Gastroesophageal sphincter (tissue), 4 donors: ENCODE data around the gene KRTAP9-8. TPM values are rescaled to one million over a fixed set of nuclear protein-coding genes. Genes with fewer than 3 reads are reported as not detected.
"Not testable (repeated sequence)": the region's sequence is repeated elsewhere in the genome, so short reads cannot be mapped to it uniquely, and the experiment has no call there.

Source experiments
- ATAC-seq: fragments of 150-250 bp; one replicate; pipeline ENCODE4 v1.9.1; 2016; ENCODE audit warnings: mild to moderate bottlenecking, moderate library complexity
- H3K27ac ChIP-seq, 4 donors: fragments of 200-600 bp; sonication (generic) in 3 of 4; 1 replicate in 3 of 4; 2 replicates in 1 of 4; pipeline ENCODE4 v1.5.1; 2016 to 2019
- H3K27me3 ChIP-seq: fragments of 200-600 bp; sonication (generic); one replicate; pipeline ENCODE4 v1.5.1; 2019
- H3K36me3 ChIP-seq, 2 donors: fragments of 200-600 bp; sonication (generic); one replicate each; pipeline ENCODE4 v1.5.1; 2019; ENCODE audit warnings: control low read depth in 1 of 2
- H3K4me1 ChIP-seq, 3 donors: fragments of 200-600 bp; sonication (generic); 1 replicate in 2 of 3; 2 replicates in 1 of 3; pipeline ENCODE4 v1.5.1; 2016 to 2019; ENCODE audit warnings: control low read depth in 2 of 3
- H3K4me3 ChIP-seq, 2 donors: fragments of 200-600 bp; sonication (generic); one replicate each; pipeline ENCODE4 v1.5.1; 2019; ENCODE audit warnings: mild to moderate bottlenecking in 1 of 2, moderate library complexity in 1 of 2
- H3K9me3 ChIP-seq, 3 donors: fragments of 200-600 bp; sonication (generic); one replicate each; pipeline ENCODE4 v1.5.1; 2017 to 2019; ENCODE audit warnings: control low read depth in 2 of 3
- EP300 ChIP-seq: sonication (generic); formaldehyde crosslinking; IDR thresholded peaks from one replicate; pipeline ENCODE4 v1.6.1; 2017; ENCODE audit warnings: antibody characterized with exemption, mild to moderate bottlenecking
- POLR2A ChIP-seq, 2 donors: fragments of 450-650 bp; IDR thresholded peaks; one replicate each; pipeline ENCODE4 v1.6.1; 2017; ENCODE audit warnings: antibody characterized with exemption in 2 of 2, mild to moderate bottlenecking in 2 of 2, moderate library complexity in 1 of 2
- POLR2AphosphoS5 ChIP-seq: sonication (generic); formaldehyde crosslinking; IDR thresholded peaks from one replicate; pipeline ENCODE4 v1.6.1; 2017; ENCODE audit warnings: antibody characterized with exemption
- WGBS, 2 donors: methylation state at CpG; one replicate each; pipeline ENCODE4 v1.1.5; 2018; ENCODE audit warnings: low coverage in 1 of 2; 5-methylcytosine and 5-hydroxymethylcytosine counted together
- total RNA-seq, 4 donors: library from RNA; depleted of rRNA; stranded (reverse); fragments of >200 nt; gene quantifications; one replicate each; pipeline ENCODE4 v1.1.0, GENCODE V29; 2016
- TF ChIP-seq, protein P1 (sequence below), 4 experiments: fragments of 200-600 bp in 2 of 4; fragments of 450-650 bp in 2 of 4; sonication (generic) in 1 of 4; IDR thresholded peaks; one replicate each; pipeline ENCODE4 v1.5.1; 2017 to 2019; ENCODE audit warnings: antibody characterized with exemption in 4 of 4, mild to moderate bottlenecking in 2 of 4, moderate library complexity in 2 of 4

The KRTAP9-8 gene, protein sequence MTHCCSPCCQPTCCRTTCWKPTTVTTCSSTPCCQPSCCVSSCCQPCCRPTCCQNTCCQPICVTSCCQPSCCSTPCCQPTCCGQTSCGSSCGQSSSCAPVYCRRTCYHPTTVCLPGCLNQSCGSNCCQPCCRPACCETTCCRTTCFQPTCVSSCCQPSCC
- not detected for total RNA-seq

DNA sequence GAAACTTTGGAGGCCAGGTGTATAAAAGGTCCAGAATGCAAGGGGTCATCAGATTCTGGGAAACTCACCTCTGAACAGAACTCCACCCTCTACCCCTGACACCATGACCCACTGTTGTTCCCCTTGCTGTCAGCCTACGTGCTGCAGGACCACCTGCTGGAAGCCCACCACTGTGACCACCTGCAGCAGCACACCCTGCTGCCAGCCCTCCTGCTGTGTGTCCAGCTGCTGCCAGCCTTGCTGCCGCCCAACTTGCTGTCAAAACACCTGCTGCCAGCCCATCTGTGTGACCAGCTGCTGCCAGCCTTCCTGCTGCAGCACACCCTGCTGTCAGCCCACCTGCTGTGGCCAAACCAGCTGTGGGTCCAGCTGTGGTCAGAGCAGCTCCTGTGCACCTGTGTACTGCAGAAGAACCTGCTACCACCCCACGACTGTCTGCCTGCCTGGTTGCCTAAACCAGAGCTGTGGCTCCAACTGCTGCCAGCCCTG is at the start of gene KRTAP9-8:
TSS of gene KRTAP9-8 (plus strand) at position 51 of the 489 bp plus-strand sequence. CDS start at position 104, 53 bp downstream.
- not testable (repeated sequence) for H3K4me1 ChIP-seq, H3K4me3 ChIP-seq, ATAC-seq, H3K27ac ChIP-seq, H3K9me3 ChIP-seq, H3K36me3 ChIP-seq
- 33% methylated on average over 1 of the region's 3 CpGs; no CpG with 5 or more reads in 1 of the 2 donors for WGBS, 2 donors
- peaks cover 23% of the 10 kb centered on the region for H3K27me3 ChIP-seq

DNA sequence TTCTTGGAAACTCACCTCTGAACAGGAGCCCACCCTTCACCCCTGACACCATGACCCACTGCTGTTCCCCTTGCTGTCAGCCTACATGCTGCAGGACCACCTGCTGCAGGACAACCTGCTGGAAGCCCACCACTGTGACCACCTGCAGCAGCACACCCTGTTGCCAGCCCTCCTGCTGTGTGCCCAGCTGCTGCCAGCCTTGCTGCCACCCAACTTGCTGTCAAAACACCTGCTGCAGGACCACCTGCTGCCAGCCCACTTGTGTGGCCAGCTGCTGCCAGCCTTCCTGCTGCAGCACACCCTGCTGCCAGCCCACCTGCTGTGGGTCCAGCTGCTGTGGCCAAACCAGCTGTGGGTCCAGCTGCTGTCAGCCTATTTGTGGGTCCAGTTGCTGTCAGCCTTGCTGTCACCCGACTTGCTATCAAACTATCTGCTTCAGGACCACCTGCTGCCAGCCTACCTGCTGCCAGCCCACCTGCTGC is 47.9 kb upstream of the KRTAP9-8 start, which contains the start of gene KRTAP9-1:
TSS of gene KRTAP9-1 (plus strand) at position 51 of the 482 bp plus-strand sequence. CDS start at position 51, 0 bp downstream.
- ATAC-seq, H3K9me3 ChIP-seq, H3K4me3 ChIP-seq, H3K27ac ChIP-seq, H3K4me1 ChIP-seq, H3K36me3 ChIP-seq: not testable (repeated sequence)
- peaks cover 20% of the 10 kb centered on the region for H3K27me3 ChIP-seq
- no CpG with 5 or more reads among the region's 1 CpG for WGBS, 2 donors

DNA sequence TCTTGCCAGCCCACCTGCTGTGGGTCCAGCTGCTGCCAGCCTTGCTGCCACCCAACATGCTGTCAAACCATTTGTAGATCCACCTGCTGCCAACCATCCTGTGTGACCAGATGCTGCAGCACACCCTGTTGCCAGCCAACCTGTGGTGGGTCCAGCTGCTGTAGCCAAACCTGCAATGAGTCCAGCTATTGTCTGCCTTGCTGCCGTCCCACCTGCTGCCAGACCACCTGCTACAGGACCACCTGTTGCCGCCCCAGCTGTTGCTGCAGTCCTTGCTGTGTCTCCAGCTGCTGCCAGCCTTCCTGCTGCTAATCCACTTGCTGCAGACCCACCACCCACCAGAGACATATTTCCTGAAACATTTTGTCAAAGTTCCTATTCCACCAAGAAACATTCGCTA is 47.5 kb upstream of the KRTAP9-8 start:
- H3K9me3 ChIP-seq, result no peaks in the 10 kb centered on the region
- H3K4me1 ChIP-seq, result no peaks in the 10 kb centered on the region
- no peak overlapping the region for H3K4me3 ChIP-seq
- peaks cover 20% of the 10 kb centered on the region for H3K27me3 ChIP-seq
- no peak for ATAC-seq
- no peak overlapping the region for H3K27ac ChIP-seq
- H3K36me3 ChIP-seq, result no peaks in the 10 kb centered on the region
- 75 to 88% methylated on average over 1 to 2 of the region's 3 CpGs for WGBS, 2 donors
- TF ChIP-seq POLR2AphosphoS5 (no peak), POLR2A (IDR thresholded peaks at IDR 0.05) (no peak)
- TF ChIP-seq, protein P1, sequence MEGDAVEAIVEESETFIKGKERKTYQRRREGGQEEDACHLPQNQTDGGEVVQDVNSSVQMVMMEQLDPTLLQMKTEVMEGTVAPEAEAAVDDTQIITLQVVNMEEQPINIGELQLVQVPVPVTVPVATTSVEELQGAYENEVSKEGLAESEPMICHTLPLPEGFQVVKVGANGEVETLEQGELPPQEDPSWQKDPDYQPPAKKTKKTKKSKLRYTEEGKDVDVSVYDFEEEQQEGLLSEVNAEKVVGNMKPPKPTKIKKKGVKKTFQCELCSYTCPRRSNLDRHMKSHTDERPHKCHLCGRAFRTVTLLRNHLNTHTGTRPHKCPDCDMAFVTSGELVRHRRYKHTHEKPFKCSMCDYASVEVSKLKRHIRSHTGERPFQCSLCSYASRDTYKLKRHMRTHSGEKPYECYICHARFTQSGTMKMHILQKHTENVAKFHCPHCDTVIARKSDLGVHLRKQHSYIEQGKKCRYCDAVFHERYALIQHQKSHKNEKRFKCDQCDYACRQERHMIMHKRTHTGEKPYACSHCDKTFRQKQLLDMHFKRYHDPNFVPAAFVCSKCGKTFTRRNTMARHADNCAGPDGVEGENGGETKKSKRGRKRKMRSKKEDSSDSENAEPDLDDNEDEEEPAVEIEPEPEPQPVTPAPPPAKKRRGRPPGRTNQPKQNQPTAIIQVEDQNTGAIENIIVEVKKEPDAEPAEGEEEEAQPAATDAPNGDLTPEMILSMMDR (IDR thresholded peaks at IDR 0.05), result no peak

DNA sequence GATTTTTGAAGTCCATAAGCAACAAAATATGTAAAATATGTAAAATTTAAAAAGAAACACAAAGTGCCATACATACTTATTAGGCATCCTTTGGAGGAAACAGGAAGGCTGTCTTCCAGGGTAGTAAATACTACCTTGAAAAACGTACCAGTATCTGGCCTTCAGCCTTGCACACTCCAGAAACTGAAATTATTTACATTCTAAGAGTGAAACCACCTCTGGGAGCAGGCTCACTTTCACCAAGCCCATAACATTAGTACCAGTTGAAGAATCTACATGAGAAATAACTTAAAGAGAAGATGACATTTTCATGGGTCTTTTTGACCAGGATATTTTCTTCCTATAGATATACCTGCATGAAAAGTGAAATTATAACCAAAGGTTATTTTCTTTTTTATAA is 41.7 kb upstream of the KRTAP9-8 start:
- Histone ChIP-seq H3K4me1 (no peaks in the 10 kb centered on the region), H3K4me3 (no peak overlapping the region), H3K27me3 (no peaks in the 10 kb centered on the region), H3K36me3 (no peaks in the 10 kb centered on the region), H3K9me3 (peaks cover 0 to 12% (median 0%) of the 10 kb centered on the region in 3 donors), H3K27ac (no peak overlapping the region)
- 31 to 55% methylated on average over 1 of the region's 1 CpG for WGBS, 2 donors
- TF ChIP-seq POLR2AphosphoS5 (no peak), EP300 (no peak), POLR2A (IDR thresholded peaks at IDR 0.05) (no peak)
- TF ChIP-seq, protein P1 (IDR thresholded peaks at IDR 0.05), result no peak
- ATAC-seq, result no peak

DNA sequence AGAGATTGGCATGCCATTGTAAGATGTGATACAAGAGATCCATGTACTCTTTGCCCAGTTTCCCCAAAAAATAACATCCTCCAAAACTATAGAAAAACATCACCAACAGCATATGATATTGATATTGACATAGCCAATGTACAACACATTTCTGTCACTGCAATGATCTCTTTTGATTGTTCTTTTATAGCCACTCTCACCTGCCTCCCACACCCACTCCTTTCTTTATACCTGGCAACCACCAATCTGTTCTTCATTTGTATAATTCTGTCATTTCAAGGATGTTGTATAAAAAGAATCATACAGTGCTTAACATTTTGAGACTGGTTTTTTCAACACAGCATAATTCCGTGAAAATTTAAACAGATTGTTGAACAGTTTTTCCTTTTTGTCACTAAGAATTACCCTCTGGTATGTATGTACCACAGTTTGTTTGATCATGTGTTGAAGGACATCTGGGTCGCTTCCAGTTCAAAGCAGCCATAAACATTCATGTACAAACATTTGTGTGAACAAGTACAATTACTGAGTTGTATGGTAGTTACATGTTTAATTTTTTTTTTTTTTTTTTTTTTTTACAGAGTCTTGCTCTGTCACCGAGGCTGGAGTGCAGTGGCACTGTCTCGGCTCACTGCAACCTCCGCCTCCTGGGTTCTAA is 38.2 kb upstream of the KRTAP9-8 start:
- H3K9me3 ChIP-seq, result peaks cover 0 to 12% (median 0%) of the 10 kb centered on the region in 3 donors
- no peak overlapping the region for H3K4me3 ChIP-seq
- no peaks in the 10 kb centered on the region for H3K4me1 ChIP-seq
- H3K27me3 ChIP-seq, result no peaks in the 10 kb centered on the region
- no peaks in the 10 kb centered on the region for H3K36me3 ChIP-seq
- no peak overlapping the region for H3K27ac ChIP-seq
- ATAC-seq, result no peak
- WGBS, 2 donors, result 51 to 56% methylated on average over 3 to 4 of the region's 5 CpGs
- TF ChIP-seq POLR2A (IDR thresholded peaks at IDR 0.05), result no peak
- TF ChIP-seq, protein P1 (IDR thresholded peaks at IDR 0.05), result no peak
- TF ChIP-seq POLR2AphosphoS5, result no peak
- no peak for TF ChIP-seq EP300
